Measurements from ENCODE around the gene MARCHF2.
"Not testable (repeated sequence)": the region's sequence is repeated elsewhere in the genome, so short reads cannot be mapped to it uniquely, and the experiment has no call there.

The MARCHF2 gene

DNA sequence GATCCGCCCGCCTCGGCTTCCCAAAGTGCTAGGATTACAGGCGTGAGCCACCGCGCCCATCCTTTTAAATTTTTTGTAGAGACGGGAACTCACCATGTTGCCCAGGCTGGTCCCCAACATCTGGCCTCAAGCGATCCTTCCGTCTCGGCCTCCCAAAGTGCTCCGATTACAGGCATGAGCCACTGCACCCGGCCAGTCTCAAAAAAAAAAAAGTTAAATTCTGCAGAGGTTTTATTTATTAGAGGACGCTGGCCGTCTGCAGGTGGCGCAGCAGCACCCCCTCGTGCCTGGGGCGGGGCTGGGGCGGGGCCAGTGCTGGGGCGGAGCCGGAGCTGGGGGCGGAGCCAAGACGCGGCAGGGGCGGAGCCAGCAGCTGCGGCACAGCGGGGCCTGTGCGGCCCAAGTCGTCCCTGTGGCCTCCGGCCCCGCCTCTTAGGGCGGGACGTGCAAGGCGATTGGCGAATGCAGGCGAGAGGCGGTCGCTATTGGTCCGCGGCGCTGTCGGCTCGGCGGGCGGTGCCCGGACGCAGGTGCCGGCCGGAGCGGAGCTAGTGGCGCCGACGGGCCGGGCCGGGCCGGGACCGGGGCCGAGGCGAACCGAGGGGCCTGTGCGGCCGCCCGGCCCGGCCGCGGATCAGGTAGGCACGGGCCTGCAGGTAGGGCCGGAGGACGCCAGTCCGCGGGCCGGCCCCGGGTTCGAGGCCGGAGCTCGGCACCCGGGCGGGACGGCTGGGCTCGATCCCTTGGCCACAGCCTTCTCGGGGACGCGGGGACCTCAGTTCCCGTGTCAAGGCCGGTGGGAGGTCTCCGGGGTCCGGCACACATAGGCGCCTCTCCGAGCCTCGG is at the start of gene MARCHF2:
Gene MARCHF2, plus strand, starts transcription at position 523 of the 846 bp plus-strand sequence. CDS start 8,536 bp downstream, outside the sequence.
- peak within 1 kb of the TSS; percentile 85 for H3K9ac ChIP-seq (ENCODE audit: low read length)
- peaks cover 11% of the 10 kb centered on the region for H3K4me1 ChIP-seq (ENCODE audit: control insufficient read depth, insufficient read depth, low read length)

GRCh38 chr19:8363803-8364771 is 49.0 kb upstream of the MARCHF2 start, which contains the start of gene ANGPTL4:
Gene ANGPTL4 (plus strand): TSS chr19:8364155. CDS start chr19:8364322, 167 bp downstream.
- Histone ChIP-seq H3K4me3 (ENCODE audit: low read length) (peak within 1 kb of the TSS; percentile 36), H3K9ac (ENCODE audit: low read length) (peak within 1 kb of the TSS; percentile 47), H3K36me3 (ENCODE audit: control insufficient read depth, insufficient read depth, low read length) (no peaks in the 10 kb centered on the region), H3K4me1 (ENCODE audit: control insufficient read depth, insufficient read depth, low read length) (peaks cover 41% of the 10 kb centered on the region), H3K27me3 (ENCODE audit: control insufficient read depth, insufficient read depth, low read length) (peaks cover 24% of the 10 kb centered on the region), H3K9me3 (ENCODE audit: control insufficient read depth, low read length) (no peaks in the 10 kb centered on the region)

More for the DNA sequence above, at the start of gene MARCHF2:
- Histone ChIP-seq H3K36me3 (ENCODE audit: control insufficient read depth, insufficient read depth, low read length) (no peaks in the 10 kb centered on the region), H3K9me3 (ENCODE audit: control insufficient read depth, low read length) (no peaks in the 10 kb centered on the region), H3K4me3 (ENCODE audit: low read length) (peak within 1 kb of the TSS; percentile 95), H3K27me3 (ENCODE audit: control insufficient read depth, insufficient read depth, low read length) (no peaks in the 10 kb centered on the region)

GRCh38 chr19:8366121-8366581 is 47.0 kb upstream of the MARCHF2 start:
- Histone ChIP-seq H3K36me3 (ENCODE audit: control insufficient read depth, insufficient read depth, low read length) (no peaks in the 10 kb centered on the region), H3K4me3 (ENCODE audit: low read length) (no peak overlapping the region), H3K9me3 (ENCODE audit: control insufficient read depth, low read length) (no peaks in the 10 kb centered on the region), H3K27me3 (ENCODE audit: control insufficient read depth, insufficient read depth, low read length) (peaks cover 24% of the 10 kb centered on the region), H3K4me1 (ENCODE audit: control insufficient read depth, insufficient read depth, low read length) (peaks cover 51% of the 10 kb centered on the region), H3K9ac (ENCODE audit: low read length) (no peak overlapping the region)

DNA sequence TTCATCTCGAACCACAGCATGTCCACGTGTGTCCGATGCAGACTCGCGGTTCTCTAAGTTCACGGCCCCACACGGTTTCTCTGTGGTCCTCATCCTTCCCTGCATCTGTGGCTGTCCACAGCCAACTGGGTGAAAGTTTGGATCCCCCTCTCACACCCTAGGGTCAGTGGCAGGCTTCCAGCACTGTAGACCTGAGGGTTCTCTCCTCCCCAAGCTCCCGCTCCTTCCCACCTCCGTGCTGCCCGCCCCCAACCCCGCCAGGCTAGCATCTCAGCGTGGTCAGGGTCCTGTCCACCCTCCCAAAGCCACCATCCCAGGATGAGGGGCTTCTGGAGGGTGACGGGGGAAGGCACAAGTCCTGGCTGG is 46.2 kb upstream of the MARCHF2 start:
- Histone ChIP-seq H3K4me3 (ENCODE audit: low read length) (no peak overlapping the region), H3K9me3 (ENCODE audit: control insufficient read depth, low read length) (no peaks in the 10 kb centered on the region), H3K4me1 (ENCODE audit: control insufficient read depth, insufficient read depth, low read length) (peaks cover 50% of the 10 kb centered on the region), H3K9ac (ENCODE audit: low read length) (no peak overlapping the region), H3K27me3 (ENCODE audit: control insufficient read depth, insufficient read depth, low read length) (peaks cover 24% of the 10 kb centered on the region), H3K36me3 (ENCODE audit: control insufficient read depth, insufficient read depth, low read length) (no peaks in the 10 kb centered on the region)

- H3K36me3 ChIP-seq (ENCODE audit: control insufficient read depth, insufficient read depth, low read length) = no peaks in the 10 kb centered on the region
- H3K9ac ChIP-seq (ENCODE audit: low read length) = no peak overlapping the region
- peaks cover 24% of the 10 kb centered on the region for H3K27me3 ChIP-seq (ENCODE audit: control insufficient read depth, insufficient read depth, low read length)
- no peaks in the 10 kb centered on the region for H3K9me3 ChIP-seq (ENCODE audit: control insufficient read depth, low read length)
- no peak overlapping the region for H3K4me3 ChIP-seq (ENCODE audit: low read length)
- peaks cover 46% of the 10 kb centered on the region for H3K4me1 ChIP-seq (ENCODE audit: control insufficient read depth, insufficient read depth, low read length)
These were observed 45.6 kb upstream of the MARCHF2 start for GRCh38 chr19:8367327-8368001.

DNA sequence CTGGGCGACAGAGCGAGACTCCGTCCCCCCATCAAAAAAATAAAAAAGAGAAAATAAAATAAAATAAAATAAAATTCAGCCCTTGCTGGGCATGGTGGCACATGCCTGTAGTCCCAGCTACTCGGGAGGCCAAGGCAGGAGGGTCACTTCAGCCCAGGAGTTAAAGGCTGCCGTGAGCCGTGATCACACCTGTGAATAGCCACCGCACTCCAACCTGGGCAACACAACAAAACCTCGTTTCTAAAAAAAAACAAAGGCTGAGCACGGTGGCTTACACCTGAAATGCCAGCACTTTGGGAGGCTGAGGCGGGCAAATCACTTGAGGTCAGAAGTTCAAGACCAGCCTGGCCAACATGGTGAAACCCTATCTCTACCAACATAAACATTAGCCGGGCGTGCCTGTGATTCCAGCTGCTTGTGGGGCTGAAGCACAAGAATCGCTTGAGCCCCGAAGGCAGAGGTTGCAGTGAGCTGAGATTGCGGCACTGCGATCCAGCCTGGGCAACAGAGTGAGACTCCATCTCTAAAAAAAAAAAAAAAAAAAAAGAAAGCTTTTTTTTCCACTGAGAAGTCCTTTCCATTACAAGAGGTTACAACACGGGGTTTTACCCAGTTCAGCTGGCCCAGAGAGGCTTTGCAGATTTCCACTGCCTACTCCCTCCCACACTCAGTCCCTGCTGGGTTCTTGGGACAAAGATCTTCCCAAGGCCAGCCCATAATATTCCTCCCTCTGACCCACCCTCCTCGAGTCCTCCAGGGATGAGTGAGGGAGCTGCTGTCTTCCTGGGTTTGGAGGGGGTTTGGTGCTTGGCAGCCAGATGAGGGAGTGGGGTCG is 42.7 kb upstream of the MARCHF2 start:
- peaks cover 40% of the 10 kb centered on the region for H3K4me1 ChIP-seq (ENCODE audit: control insufficient read depth, insufficient read depth, low read length)
- H3K4me3 ChIP-seq (ENCODE audit: low read length) = no peak overlapping the region
- peaks cover 20% of the 10 kb centered on the region for H3K27me3 ChIP-seq (ENCODE audit: control insufficient read depth, insufficient read depth, low read length)
- no peaks in the 10 kb centered on the region for H3K9me3 ChIP-seq (ENCODE audit: control insufficient read depth, low read length)
- H3K36me3 ChIP-seq (ENCODE audit: control insufficient read depth, insufficient read depth, low read length) = no peaks in the 10 kb centered on the region
- H3K9ac ChIP-seq (ENCODE audit: low read length) = no peak overlapping the region

GRCh38 chr19:8371011-8371804 is 41.9 kb upstream of the MARCHF2 start:
- Histone ChIP-seq H3K27me3 (ENCODE audit: control insufficient read depth, insufficient read depth, low read length) (peaks cover 11% of the 10 kb centered on the region), H3K4me3 (ENCODE audit: low read length) (no peak overlapping the region), H3K9ac (ENCODE audit: low read length) (no peak overlapping the region), H3K9me3 (ENCODE audit: control insufficient read depth, low read length) (no peaks in the 10 kb centered on the region), H3K36me3 (ENCODE audit: control insufficient read depth, insufficient read depth, low read length) (no peaks in the 10 kb centered on the region), H3K4me1 (ENCODE audit: control insufficient read depth, insufficient read depth, low read length) (peaks cover 40% of the 10 kb centered on the region)

DNA sequence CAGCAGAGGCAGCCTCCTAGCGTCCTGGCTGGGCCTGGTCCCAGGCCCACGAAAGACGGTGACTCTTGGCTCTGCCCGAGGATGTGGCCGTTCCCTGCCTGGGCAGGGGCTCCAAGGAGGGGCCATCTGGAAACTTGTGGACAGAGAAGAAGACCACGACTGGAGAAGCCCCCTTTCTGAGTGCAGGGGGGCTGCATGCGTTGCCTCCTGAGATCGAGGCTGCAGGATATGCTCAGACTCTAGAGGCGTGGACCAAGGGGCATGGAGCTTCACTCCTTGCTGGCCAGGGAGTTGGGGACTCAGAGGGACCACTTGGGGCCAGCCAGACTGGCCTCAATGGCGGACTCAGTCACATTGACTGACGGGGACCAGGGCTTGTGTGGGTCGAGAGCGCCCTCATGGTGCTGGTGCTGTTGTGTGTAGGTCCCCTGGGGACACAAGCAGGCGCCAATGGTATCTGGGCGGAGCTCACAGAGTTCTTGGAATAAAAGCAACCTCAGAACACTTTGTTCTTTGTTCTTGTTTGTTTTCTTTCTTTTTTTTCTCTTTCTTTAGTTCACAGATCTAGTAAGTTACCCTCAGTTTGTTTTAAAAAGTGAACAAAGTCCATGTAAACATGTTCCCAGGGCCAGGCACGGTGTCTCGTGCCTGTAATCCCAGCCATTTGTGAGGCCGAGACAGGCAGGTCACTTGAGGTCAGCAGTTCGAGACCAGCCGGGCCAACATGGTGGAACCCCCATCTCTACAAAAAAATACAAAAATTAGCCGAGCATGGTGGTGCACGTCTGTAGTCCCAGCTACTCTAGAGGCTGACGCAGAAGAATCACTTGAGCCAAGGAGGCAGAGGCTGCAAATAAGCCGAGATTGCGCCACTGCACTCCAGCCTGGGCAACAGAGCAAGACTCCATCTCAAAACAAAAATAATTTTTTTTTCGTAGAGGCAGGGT is 39.0 kb upstream of the MARCHF2 start:
- Histone ChIP-seq H3K27me3 (ENCODE audit: control insufficient read depth, insufficient read depth, low read length) (no peaks in the 10 kb centered on the region), H3K4me3 (ENCODE audit: low read length) (no peak overlapping the region), H3K36me3 (ENCODE audit: control insufficient read depth, insufficient read depth, low read length) (no peaks in the 10 kb centered on the region), H3K9me3 (ENCODE audit: control insufficient read depth, low read length) (no peaks in the 10 kb centered on the region), H3K4me1 (ENCODE audit: control insufficient read depth, insufficient read depth, low read length) (peaks cover 24% of the 10 kb centered on the region), H3K9ac (ENCODE audit: low read length) (no peak overlapping the region)

DNA sequence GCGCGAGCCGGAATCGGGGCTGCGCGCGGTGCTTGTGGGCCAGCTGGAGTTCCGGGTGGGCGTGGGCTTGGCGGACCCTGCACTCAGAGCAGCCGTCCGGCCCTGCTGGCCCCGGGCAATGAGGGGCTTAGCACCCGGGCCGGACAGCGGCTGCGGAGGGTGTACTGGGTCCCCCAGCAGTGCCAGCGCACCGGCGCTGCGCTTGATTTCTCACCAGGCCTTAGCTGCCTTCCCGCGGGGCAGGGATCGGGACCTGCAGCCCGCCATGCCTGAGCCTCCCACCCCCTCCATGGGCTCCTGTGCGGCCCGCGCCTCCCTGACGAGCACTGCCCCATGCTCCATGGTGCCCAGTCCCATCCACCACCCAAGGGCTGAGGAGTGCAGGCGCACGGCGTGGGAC is 37.3 kb upstream of the MARCHF2 start:
- H3K4me3 ChIP-seq (ENCODE audit: low read length); H3K27me3 ChIP-seq (ENCODE audit: control insufficient read depth, insufficient read depth, low read length); H3K9me3 ChIP-seq (ENCODE audit: control insufficient read depth, low read length); H3K36me3 ChIP-seq (ENCODE audit: control insufficient read depth, insufficient read depth, low read length); H3K9ac ChIP-seq (ENCODE audit: low read length): not testable (repeated sequence)
- H3K4me1 ChIP-seq (ENCODE audit: control insufficient read depth, insufficient read depth, low read length) = peaks cover 18% of the 10 kb centered on the region

Data from mucosa of stomach (tissue), 1 donor.